Right renal pelvis (tissue), 4 donors: Measurements from ENCODE around the gene PRICKLE4. TPM values are rescaled to one million over a fixed set of nuclear protein-coding genes. Genes with fewer than 3 reads are reported as not detected.
"Not testable (repeated sequence)": the region's sequence is repeated elsewhere in the genome, so short reads cannot be mapped to it uniquely, and the experiment has no call there.

ENCODE experiments used
- DNase-seq, 4 donors: peaks; one replicate each; pipeline ENCODE4 v3.0.0-alpha.2; 2013; ENCODE audit warnings: low read depth in 4 of 4, low spot score in 3 of 4, missing footprints in 1 of 4
- polyA plus RNA-seq, 4 donors: library from polyadenylated mRNA; unstranded; fragments of 120-200 nt; gene quantifications; one replicate each; pipeline ENCODE4 v1.2.1, GENCODE V29; 2013; ENCODE audit not compliant: insufficient read length in 4 of 4

PRICKLE4 gene
- polyA plus RNA-seq, 4 donors: 2.8 to 11.5 (median 3.6) TPM

- no peak for DNase-seq
These were observed 37.0 kb upstream of the PRICKLE4 start for GRCh38 chr6:41743406-41744235.

DNA sequence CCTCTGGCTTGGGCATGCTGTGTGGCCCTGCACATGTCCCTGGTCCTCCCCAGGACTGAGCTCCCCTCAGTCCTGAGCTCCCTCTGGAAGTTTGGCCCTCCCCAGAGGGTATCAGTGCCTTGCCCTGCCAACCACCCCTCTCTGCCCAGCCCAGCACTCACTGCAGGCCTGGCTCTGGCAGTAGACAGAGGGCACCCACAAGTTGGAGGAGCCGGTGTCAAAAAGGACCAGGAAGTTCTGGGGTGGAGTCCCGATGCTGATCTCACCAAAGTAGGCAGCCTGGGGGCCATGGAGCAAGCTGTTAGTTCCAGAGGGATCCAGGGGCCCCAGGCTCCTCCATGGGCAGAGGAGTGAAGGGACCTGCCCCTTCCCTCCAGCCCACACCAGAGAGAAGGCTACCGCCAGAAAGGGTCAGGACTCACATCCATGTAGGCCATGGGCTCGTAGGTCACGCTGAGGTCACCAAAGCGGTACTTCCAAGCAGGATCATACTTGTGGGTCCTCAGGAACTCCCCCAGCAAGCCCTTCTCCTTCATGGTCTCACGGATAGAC is 36.3 kb upstream of the PRICKLE4 start:
- no peak for DNase-seq

GRCh38 chr6:41746107-41746506 is 34.5 kb upstream of the PRICKLE4 start:
- no peak for DNase-seq

- DNase-seq: no peak
These were observed 33.1 kb upstream of the PRICKLE4 start, which contains the start of gene PGC for GRCh38 chr6:41747256-41748101. Gene PGC (minus strand): TSS chr6:41747397. CDS start chr6:41747334, 63 bp downstream.

- no peak for DNase-seq
These were observed 32.5 kb upstream of the PRICKLE4 start for GRCh38 chr6:41748102-41748477.

DNA sequence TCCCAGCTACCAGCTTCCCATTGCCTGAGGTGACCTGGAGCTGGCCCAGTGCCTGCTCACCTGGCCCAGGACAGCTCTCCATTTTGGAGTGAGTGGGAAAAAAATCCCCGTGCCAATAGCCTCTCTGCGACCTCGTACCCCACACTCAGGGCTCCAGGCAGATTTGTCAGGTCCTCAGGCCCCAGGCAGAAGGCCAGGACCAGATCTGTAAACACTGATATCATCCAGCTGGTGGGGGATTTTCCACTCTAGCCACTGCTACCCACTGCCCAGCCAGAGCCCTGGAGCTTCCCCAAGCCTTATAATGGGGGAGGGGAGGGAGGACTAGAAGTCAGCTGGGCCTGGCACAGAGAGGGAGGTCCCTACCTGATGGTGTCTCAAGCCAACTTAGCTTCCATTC is 32.0 kb upstream of the PRICKLE4 start:
- no peak for DNase-seq

DNA sequence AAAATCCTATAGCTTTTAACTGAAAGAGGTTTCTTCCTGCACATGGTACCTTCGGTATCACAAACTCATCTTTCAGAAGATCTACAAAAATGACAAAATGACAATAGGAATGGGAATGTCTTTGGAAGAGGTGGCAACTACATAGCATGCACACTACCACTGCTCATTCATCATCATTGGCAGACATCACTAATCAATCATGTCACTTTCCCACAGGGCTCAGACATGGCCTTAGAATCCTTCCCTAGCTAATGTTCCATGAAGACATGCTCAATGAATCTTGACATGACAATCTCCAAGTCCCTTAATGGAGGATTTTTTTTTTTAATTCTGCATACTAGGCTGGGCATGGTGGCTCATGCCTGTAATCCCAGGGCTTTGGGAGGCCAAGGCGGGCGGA is 30.2 kb upstream of the PRICKLE4 start:
- no peak for DNase-seq

- no peak for DNase-seq
These were observed 24.7 kb upstream of the PRICKLE4 start for GRCh38 chr6:41755895-41756294.

- DNase-seq: no peak
These were observed 24.2 kb upstream of the PRICKLE4 start for GRCh38 chr6:41756354-41756753.

DNA sequence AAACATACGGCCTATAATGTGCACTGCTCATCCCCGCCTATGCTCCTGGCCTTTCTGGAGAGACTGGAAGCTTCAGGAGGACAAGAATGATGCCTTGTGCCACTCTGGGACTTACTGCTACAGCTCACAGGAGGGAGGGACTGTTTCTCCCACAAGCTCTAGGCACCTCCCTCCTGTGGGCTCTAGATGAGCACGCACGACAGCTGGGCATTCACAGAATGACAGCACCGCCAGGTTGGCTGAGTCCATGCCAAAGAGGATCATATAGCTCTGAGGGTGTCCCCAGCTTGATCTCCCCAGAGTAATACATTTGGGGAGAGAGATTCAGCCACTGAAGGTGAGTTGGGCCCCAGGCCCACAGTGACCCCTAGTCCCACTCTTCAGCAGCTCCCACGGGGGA is 23.3 kb upstream of the PRICKLE4 start:
- DNase-seq: no peak

- no peak for DNase-seq
These were observed 22.5 kb upstream of the PRICKLE4 start for GRCh38 chr6:41757931-41758640.

- DNase-seq: no peak
These were observed 21.9 kb upstream of the PRICKLE4 start for GRCh38 chr6:41758641-41759035.

- DNase-seq: no peak
These were observed 21.3 kb upstream of the PRICKLE4 start for GRCh38 chr6:41759106-41759904.

DNA sequence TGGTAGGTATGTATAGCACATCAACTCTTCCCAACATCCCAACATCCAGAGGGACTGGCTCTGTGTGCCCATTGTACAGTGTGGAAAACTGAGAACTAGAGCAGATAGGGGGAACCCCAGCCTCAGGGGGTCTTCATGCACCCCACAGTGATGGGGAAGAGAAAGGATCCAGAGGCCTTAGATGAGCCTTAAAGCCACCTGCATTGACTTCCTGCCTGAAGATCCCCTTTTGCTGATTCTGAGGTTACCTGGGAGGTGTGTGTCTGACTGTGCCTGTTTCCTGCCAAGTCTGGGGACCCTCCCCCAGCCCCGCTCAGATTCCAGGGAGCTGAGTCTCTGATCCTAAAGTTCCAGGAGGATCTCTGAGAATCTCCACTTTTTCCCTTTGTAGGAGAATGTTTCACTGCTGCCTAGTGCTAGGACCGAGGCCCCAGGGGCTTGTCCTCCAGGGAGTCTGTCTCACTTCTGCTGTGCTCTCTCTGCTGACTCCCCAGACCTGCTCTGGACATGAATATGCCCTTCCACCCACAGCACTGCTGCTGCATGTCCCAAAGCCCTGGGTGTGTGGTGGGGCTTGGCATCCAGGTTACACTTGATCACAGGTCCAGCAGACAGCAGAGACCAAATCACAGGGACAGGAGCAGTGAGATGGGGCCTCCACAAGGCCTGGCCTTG is 20.5 kb upstream of the PRICKLE4 start:
- DNase-seq: no peak

GRCh38 chr6:41763470-41763869 is 17.1 kb upstream of the PRICKLE4 start:
- DNase-seq: no peak

DNA sequence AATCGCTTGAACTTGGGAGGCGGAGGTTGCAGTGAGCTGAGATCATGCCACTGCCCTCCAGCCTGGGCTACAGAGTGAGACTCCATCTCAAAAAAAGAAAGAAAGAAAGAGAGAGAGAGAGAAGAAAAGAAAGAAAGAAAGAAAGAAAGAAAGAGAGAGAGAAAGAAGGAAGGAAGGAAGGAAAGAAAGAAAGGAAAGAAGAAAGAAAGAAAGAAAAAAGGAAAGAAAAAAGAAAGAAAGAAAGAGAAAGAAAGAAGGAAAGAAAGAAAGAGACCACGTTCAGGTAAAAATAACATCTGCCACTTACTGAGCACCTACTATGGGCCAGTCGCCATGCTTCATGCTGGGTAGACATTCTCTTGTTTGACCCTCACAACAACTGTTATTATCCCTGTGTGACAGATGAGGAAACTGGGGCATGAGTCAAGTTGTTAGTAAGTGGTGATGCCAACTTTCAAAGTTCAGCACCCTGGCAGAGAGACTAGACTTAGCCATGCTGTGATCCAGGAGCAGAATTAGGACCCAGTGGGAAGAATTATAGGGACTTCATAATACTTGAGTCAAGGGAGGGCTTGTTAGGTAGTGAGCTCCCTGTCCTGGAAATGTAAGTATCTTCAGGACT is 14.4 kb upstream of the PRICKLE4 start:
- not testable (repeated sequence) for DNase-seq

DNA sequence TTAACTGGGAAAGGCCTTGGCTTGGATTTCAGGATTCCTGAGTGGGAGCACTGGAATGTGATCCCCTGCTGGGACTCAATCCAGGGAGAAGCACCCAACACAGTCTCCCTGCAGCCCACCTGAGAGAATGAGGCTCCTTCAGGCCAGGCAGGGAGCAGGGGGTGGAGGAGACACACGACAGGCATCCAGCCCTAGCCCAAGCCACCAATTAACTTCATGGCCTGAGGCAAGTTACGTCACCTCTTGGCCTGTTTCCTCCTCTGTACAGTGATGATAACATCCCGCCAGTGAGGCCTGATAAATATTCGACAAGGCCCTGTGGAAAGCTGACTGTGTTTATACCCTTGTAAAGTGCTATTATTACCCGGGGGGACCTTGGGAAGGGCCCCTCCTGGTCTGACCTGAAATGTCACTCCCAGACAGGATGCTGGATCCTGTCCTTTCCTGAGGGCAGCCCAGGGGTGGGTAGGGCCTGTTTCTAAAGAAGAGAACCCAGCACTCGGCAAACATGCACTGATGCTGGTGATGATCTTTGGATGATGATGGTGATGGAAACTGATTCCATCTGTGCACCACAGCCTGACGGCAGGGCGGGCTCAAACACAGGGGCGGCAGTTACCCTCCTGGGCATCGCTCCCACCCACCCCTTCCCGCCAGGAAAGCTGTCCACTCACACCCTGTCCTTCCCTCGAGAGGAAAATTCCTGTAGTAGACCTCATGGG is 13.3 kb upstream of the PRICKLE4 start:
- DNase-seq: no peak
